ENCODE results near the gene PIGU.

The PIGU gene

DNA sequence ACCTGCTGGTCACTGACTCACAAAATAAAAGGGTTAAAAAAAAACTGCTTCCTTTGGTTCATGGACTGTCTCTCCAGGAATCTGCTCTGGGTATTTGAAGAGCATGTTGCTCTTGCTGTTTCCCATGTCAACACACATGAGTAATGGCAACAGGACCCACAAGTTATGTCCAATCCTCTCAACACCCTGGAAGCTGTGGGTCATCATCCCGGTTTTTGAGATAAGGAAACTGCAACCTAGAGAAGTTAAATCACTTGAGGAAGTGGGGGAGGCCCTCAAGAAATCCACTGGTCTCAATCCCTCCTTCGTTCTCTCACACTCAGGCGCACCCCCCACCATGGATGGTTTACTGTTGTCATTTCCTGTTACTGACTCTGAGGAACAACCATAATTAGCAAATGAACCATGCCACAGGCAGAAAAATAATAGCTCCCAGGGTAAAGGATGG is 106.0 kb downstream of the PIGU start:
- ATAC-seq (ENCODE audit: low read depth) (no peak), DNase-seq (ENCODE audit: low spot score) (peak; percentile 64)
- H3K27me3 ChIP-seq (ENCODE audit: insufficient read depth, poor library complexity, severe bottlenecking), result no peaks in the 10 kb centered on the region
- TF ChIP-seq CTCF (IDR thresholded peaks at IDR 0.05; ENCODE audit: poor library complexity, severe bottlenecking), result no peak
- peaks cover 30% of the 10 kb centered on the region for H3K36me3 ChIP-seq (ENCODE audit: low read depth)
- H3K27ac ChIP-seq (ENCODE audit: poor library complexity, severe bottlenecking), result no peak overlapping the region
- H3K4me3 ChIP-seq (ENCODE audit: severe bottlenecking), result no peak overlapping the region
- no peaks in the 10 kb centered on the region for H3K4me1 ChIP-seq (ENCODE audit: insufficient read depth, poor library complexity, severe bottlenecking)
- H3K9me3 ChIP-seq (ENCODE audit: severe bottlenecking), result no peaks in the 10 kb centered on the region

DNA sequence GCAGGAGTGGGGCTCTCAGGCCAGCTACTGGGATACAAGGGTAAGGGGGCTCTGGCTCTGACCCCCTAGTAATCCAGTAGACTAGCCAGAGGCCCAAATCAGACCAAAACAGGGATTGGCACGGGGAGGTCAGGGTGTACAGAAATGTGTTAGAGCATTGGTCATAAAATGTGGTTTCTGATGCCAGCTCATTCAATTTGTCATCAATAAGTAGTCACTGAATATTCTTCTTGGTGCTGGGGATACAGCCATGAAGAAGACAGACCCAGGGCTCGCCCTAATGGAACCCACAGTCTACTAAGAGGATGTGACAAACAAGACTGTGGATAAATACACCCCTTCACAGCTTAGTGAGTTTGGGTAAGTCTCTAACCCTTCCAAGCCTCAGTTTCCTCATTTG is 107.3 kb downstream of the PIGU start:
- Histone ChIP-seq H3K36me3 (ENCODE audit: low read depth) (peaks cover 30% of the 10 kb centered on the region), H3K4me1 (ENCODE audit: insufficient read depth, poor library complexity, severe bottlenecking) (no peaks in the 10 kb centered on the region), H3K9me3 (ENCODE audit: severe bottlenecking) (no peaks in the 10 kb centered on the region), H3K27ac (ENCODE audit: poor library complexity, severe bottlenecking) (no peak overlapping the region), H3K4me3 (ENCODE audit: severe bottlenecking) (no peak overlapping the region), H3K27me3 (ENCODE audit: insufficient read depth, poor library complexity, severe bottlenecking) (no peaks in the 10 kb centered on the region)
- ATAC-seq (ENCODE audit: low read depth) (no peak), DNase-seq (ENCODE audit: low spot score) (peak; percentile 29)
- TF ChIP-seq CTCF (IDR thresholded peaks at IDR 0.05; ENCODE audit: poor library complexity, severe bottlenecking), result no peak

- H3K9me3 ChIP-seq (ENCODE audit: severe bottlenecking), result no peaks in the 10 kb centered on the region
- H3K36me3 ChIP-seq (ENCODE audit: low read depth), result peaks cover 26% of the 10 kb centered on the region
- DNase-seq (ENCODE audit: low spot score), result peak; percentile 69
- no peak for TF ChIP-seq CTCF (IDR thresholded peaks at IDR 0.05; ENCODE audit: poor library complexity, severe bottlenecking)
- no peak overlapping the region for H3K27ac ChIP-seq (ENCODE audit: poor library complexity, severe bottlenecking)
- H3K27me3 ChIP-seq (ENCODE audit: insufficient read depth, poor library complexity, severe bottlenecking), result no peaks in the 10 kb centered on the region
- no peaks in the 10 kb centered on the region for H3K4me1 ChIP-seq (ENCODE audit: insufficient read depth, poor library complexity, severe bottlenecking)
- ATAC-seq (ENCODE audit: low read depth), result no peak
- H3K4me3 ChIP-seq (ENCODE audit: severe bottlenecking), result no peak overlapping the region
Measured at GRCh38 chr20:34567892-34568865, 108.7 kb downstream of the PIGU start.

DNA sequence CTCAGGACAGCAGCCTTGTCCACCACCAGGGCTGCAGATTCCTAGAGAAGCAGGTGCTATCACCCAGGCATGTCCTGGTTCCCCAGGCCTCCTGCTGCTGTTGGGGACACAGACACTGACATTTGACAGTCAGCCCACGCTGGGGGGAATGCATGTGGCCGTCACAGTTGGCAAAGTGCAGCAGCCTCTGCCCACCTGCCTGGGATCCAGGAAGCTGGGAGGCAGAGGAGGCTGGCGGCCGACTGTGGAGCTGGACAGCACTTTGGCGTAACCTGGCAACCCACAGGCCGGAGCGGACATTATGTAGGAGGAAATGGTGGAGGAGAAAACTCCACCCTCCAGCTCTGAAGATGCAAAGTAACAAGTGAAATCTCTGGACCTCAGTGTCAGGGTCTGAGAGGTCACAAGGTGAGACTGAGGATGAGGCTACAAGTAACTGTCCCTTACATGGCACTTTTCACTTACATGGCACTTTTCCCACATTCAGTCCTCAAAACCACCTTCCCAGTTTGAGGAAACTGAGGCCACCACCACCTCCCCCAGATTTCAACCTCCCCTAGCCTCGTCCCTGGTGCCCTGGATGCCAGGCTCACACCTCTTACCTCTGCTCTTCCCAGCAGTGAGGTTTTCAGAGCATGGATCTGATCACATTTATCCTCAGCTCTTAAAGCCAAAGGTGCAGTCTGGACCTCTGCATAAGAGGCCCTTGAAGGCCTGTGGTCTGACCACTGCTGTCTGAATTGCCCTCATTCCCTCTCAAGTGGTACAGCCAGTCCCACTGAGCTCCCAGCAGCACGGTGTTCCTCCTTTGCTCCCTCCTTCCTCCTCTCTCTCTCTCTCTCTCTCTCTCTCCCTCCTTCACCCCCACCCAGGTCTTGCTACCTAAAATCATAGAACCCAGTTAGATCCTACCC is 109.7 kb downstream of the PIGU start:
- TF ChIP-seq CTCF (IDR thresholded peaks at IDR 0.05; ENCODE audit: poor library complexity, severe bottlenecking), result no peak
- ATAC-seq (ENCODE audit: low read depth), result no peak; the same call in 2 of the 3 replicates
- H3K27me3 ChIP-seq (ENCODE audit: insufficient read depth, poor library complexity, severe bottlenecking), result no peaks in the 10 kb centered on the region
- no peaks in the 10 kb centered on the region for H3K4me1 ChIP-seq (ENCODE audit: insufficient read depth, poor library complexity, severe bottlenecking)
- H3K9me3 ChIP-seq (ENCODE audit: severe bottlenecking), result no peaks in the 10 kb centered on the region
- peaks cover 19% of the 10 kb centered on the region for H3K36me3 ChIP-seq (ENCODE audit: low read depth)
- no peak overlapping the region for H3K4me3 ChIP-seq (ENCODE audit: severe bottlenecking)
- H3K27ac ChIP-seq (ENCODE audit: poor library complexity, severe bottlenecking), result no peak overlapping the region
- peak; percentile 49 for DNase-seq (ENCODE audit: low spot score)
